Stomach (tissue), 4 donors: ENCODE results near the gene TMEM271.

ENCODE experiments used
- POLR2A ChIP-seq, 4 donors: fragments of 450-650 bp; IDR thresholded peaks; one replicate each; pipeline ENCODE4 v1.6.1; 2016; ENCODE audit warnings: antibody characterized with exemption in 4 of 4, control low read depth in 2 of 4, mild to moderate bottlenecking in 1 of 4, moderate library complexity in 1 of 4
- POLR2AphosphoS5 ChIP-seq, 3 donors: sonication (generic); formaldehyde crosslinking; IDR thresholded peaks; one replicate each; pipeline ENCODE4 v1.6.1; 2016; ENCODE audit warnings: antibody characterized with exemption in 3 of 3
- TF ChIP-seq, protein P1 (sequence below), 7 experiments: fragments of 450-650 bp in 4 of 7; fragments of 200-600 bp in 3 of 7; sonication (generic) in 3 of 7; IDR thresholded peaks; one replicate each; pipeline ENCODE4 v1.5.1; 2016 to 2019; ENCODE audit warnings: antibody characterized with exemption in 7 of 7, control low read depth in 2 of 7, mild to moderate bottlenecking in 1 of 7

DNA sequence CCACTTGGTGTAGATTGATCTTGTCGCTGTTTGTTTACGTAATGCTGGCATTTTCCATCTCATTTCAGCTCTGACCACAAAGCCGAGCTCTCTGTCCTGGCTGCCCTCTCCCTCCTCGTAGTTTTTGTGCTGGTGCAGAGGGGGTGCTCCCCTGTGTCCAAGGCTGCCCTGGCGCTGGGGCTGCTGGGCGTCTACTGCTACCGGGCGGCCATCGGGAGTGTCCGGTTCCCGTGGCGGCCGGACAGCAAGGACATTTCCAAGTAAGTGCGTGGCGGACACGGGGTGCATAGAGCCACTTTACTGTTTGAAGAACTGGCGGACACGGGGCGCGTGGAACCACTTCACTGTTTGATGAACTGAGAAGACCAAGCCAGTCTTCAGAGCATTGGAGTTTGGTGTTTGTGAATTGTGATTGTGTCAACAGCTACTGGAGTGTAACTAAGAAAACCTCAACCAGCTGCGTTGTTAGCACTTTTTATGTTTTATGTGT, 49.1 kb downstream of the TMEM271 start:
- TF ChIP-seq, protein P1, sequence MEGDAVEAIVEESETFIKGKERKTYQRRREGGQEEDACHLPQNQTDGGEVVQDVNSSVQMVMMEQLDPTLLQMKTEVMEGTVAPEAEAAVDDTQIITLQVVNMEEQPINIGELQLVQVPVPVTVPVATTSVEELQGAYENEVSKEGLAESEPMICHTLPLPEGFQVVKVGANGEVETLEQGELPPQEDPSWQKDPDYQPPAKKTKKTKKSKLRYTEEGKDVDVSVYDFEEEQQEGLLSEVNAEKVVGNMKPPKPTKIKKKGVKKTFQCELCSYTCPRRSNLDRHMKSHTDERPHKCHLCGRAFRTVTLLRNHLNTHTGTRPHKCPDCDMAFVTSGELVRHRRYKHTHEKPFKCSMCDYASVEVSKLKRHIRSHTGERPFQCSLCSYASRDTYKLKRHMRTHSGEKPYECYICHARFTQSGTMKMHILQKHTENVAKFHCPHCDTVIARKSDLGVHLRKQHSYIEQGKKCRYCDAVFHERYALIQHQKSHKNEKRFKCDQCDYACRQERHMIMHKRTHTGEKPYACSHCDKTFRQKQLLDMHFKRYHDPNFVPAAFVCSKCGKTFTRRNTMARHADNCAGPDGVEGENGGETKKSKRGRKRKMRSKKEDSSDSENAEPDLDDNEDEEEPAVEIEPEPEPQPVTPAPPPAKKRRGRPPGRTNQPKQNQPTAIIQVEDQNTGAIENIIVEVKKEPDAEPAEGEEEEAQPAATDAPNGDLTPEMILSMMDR (IDR thresholded peaks at IDR 0.05) = no peak
- no peak for TF ChIP-seq POLR2A (IDR thresholded peaks at IDR 0.05)
- no peak for TF ChIP-seq POLR2AphosphoS5 (IDR thresholded peaks at IDR 0.05)
